ENCODE data around the gene GPSM3.

GRCh38 chr6:32146687-32147086 is 45.8 kb downstream of the GPSM3 start:
- TF ChIP-seq CTCF (IDR thresholded peaks at IDR 0.05) (no peak), CREB1 (CRISPR knock-in tag; IDR thresholded peaks at IDR 0.05) (no peak), ZNF671 (CRISPR knock-in tag; IDR thresholded peaks at IDR 0.05) (no peak), SMAD4 (CRISPR knock-in tag; IDR thresholded peaks at IDR 0.05) (no peak), FOXP1 (CRISPR knock-in tag; IDR thresholded peaks at IDR 0.05; ENCODE audit: borderline replicate concordance) (no peak), SP1 (CRISPR knock-in tag; conservative IDR thresholded peaks at IDR 0.05) (no peak), KAT7 (CRISPR knock-in tag; IDR thresholded peaks at IDR 0.05; ENCODE audit: borderline replicate concordance) (no peak), ZNF263 (CRISPR knock-in tag; IDR thresholded peaks at IDR 0.05; ENCODE audit: low read depth) (no peak), ATF2 (CRISPR knock-in tag; IDR thresholded peaks at IDR 0.05; ENCODE audit: borderline replicate concordance, low read depth) (no peak), ETV6 (CRISPR knock-in tag; IDR thresholded peaks at IDR 0.05) (no peak)
- TF ChIP-seq, protein P1, sequence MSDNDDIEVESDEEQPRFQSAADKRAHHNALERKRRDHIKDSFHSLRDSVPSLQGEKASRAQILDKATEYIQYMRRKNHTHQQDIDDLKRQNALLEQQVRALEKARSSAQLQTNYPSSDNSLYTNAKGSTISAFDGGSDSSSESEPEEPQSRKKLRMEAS (CRISPR knock-in tag; IDR thresholded peaks at IDR 0.05) = no peak
- TF ChIP-seq, protein P2, sequence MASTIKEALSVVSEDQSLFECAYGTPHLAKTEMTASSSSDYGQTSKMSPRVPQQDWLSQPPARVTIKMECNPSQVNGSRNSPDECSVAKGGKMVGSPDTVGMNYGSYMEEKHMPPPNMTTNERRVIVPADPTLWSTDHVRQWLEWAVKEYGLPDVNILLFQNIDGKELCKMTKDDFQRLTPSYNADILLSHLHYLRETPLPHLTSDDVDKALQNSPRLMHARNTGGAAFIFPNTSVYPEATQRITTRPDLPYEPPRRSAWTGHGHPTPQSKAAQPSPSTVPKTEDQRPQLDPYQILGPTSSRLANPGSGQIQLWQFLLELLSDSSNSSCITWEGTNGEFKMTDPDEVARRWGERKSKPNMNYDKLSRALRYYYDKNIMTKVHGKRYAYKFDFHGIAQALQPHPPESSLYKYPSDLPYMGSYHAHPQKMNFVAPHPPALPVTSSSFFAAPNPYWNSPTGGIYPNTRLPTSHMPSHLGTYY (CRISPR knock-in tag; IDR thresholded peaks at IDR 0.05) = no peak
- TF ChIP-seq, protein P3, sequence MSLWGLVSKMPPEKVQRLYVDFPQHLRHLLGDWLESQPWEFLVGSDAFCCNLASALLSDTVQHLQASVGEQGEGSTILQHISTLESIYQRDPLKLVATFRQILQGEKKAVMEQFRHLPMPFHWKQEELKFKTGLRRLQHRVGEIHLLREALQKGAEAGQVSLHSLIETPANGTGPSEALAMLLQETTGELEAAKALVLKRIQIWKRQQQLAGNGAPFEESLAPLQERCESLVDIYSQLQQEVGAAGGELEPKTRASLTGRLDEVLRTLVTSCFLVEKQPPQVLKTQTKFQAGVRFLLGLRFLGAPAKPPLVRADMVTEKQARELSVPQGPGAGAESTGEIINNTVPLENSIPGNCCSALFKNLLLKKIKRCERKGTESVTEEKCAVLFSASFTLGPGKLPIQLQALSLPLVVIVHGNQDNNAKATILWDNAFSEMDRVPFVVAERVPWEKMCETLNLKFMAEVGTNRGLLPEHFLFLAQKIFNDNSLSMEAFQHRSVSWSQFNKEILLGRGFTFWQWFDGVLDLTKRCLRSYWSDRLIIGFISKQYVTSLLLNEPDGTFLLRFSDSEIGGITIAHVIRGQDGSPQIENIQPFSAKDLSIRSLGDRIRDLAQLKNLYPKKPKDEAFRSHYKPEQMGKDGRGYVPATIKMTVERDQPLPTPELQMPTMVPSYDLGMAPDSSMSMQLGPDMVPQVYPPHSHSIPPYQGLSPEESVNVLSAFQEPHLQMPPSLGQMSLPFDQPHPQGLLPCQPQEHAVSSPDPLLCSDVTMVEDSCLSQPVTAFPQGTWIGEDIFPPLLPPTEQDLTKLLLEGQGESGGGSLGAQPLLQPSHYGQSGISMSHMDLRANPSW (CRISPR knock-in tag; conservative IDR thresholded peaks at IDR 0.05; ENCODE audit: low read depth) = no peak
